Activated T-helper 9 cell treated with anti-CD3 and anti-CD28 coated beads, Interleukin-2, amount 50 U/mL, for 16 hours (primary cell): ENCODE data around the gene FBP1.
A peak's percentile ranks its signal among the peaks of the same experiment; 100 is the strongest.
"Not testable (repeated sequence)": the region's sequence is repeated elsewhere in the genome, so short reads cannot be mapped to it uniquely, and the experiment has no call there.

Source experiments
- DNase-seq: peaks from one replicate; pipeline ENCODE4 v3.0.0-alpha.2; 2020; ENCODE audit warnings: low read depth

The FBP1 gene

GRCh38 chr9:94612071-94612470 is 27.2 kb downstream of the FBP1 start:
- DNase-seq, result no peak

GRCh38 chr9:94611638-94612068 is 27.7 kb downstream of the FBP1 start:
- peak; percentile 6 for DNase-seq

GRCh38 chr9:94610181-94610606 is 29.1 kb downstream of the FBP1 start:
- no peak for DNase-seq

- no peak for DNase-seq
Observed at GRCh38 chr9:94607423-94607691, 32.0 kb downstream of the FBP1 start.

- DNase-seq, result no peak
Observed at GRCh38 chr9:94606646-94607422, 32.5 kb downstream of the FBP1 start.

- DNase-seq, result peak; percentile 21
Observed at GRCh38 chr9:94603259-94604160, 35.8 kb downstream of the FBP1 start.

GRCh38 chr9:94602666-94603065 is 36.7 kb downstream of the FBP1 start:
- no peak for DNase-seq

- no peak for DNase-seq
Observed at GRCh38 chr9:94600715-94601114, 38.6 kb downstream of the FBP1 start.

- no peak for DNase-seq
Observed at GRCh38 chr9:94600258-94600657, 39.1 kb downstream of the FBP1 start.

- DNase-seq, result no peak
Observed at GRCh38 chr9:94599102-94599501, 40.2 kb downstream of the FBP1 start.

GRCh38 chr9:94593459-94594345 is 45.6 kb downstream of the FBP1 start, which contains the start of gene FBP2:
Gene FBP2, minus strand, starts transcription at chr9:94593824. Its CDS starts 98 bp downstream, at chr9:94593726.
- DNase-seq, result no peak

GRCh38 chr9:94592683-94593082 is 46.6 kb downstream of the FBP1 start:
- DNase-seq, result not testable (repeated sequence)

GRCh38 chr9:94591876-94592275 is 47.4 kb downstream of the FBP1 start:
- DNase-seq, result no peak

GRCh38 chr9:94591046-94591545 is 48.2 kb downstream of the FBP1 start:
- not testable (repeated sequence) for DNase-seq

- DNase-seq, result no peak
Observed at GRCh38 chr9:94588681-94589080, 50.6 kb downstream of the FBP1 start.

- DNase-seq, result no peak
Observed at GRCh38 chr9:94586814-94587213, 52.5 kb downstream of the FBP1 start.

- DNase-seq, result no peak
Observed at GRCh38 chr9:94586316-94586715, 53.0 kb downstream of the FBP1 start.

- no peak for DNase-seq
Observed at GRCh38 chr9:94584555-94584954, 54.8 kb downstream of the FBP1 start.

- no peak for DNase-seq
Observed at GRCh38 chr9:94581728-94582127, 57.6 kb downstream of the FBP1 start.

GRCh38 chr9:94577571-94577970 is 61.7 kb downstream of the FBP1 start:
- no peak for DNase-seq

GRCh38 chr9:94577036-94577435 is 62.3 kb downstream of the FBP1 start:
- no peak for DNase-seq

- DNase-seq, result no peak
Observed at GRCh38 chr9:94576131-94576530, 63.2 kb downstream of the FBP1 start.
